GM19324 (cell line): ENCODE measurements around the gene TMPRSS11A.

Experiments
- ATAC-seq: cut with Tn5 transposase; IDR thresholded peaks from one replicate; pipeline ENCODE4 v1.9.1; 2021; ENCODE audit warnings: mild to moderate bottlenecking, moderate library complexity; ENCODE audit not compliant: unreplicated experiment, low FRiP score

Gene TMPRSS11A

DNA sequence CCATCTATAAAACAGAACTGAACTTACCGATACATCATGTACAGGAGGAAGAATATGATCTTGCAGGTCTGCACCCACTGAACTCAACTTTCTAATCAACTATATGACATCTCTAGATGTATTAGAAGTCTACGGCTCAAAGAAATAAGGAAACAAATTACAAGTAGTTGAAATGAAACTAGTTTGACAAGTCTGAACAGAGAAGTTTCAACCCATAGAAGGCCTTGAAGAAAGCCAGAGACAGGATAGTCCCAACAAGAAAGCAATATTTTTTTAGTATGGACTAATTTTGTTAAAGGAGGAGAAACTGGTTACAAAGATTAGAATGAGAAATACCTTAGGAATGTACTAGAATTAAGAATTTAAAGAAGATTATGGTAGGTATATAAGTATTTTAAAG lies at the start of gene TMPRSS11A:
Gene TMPRSS11A (minus strand): TSS at position 138 of the 400 bp plus-strand sequence. CDS start 100 bp downstream, at position 38.
- no peak for ATAC-seq

DNA sequence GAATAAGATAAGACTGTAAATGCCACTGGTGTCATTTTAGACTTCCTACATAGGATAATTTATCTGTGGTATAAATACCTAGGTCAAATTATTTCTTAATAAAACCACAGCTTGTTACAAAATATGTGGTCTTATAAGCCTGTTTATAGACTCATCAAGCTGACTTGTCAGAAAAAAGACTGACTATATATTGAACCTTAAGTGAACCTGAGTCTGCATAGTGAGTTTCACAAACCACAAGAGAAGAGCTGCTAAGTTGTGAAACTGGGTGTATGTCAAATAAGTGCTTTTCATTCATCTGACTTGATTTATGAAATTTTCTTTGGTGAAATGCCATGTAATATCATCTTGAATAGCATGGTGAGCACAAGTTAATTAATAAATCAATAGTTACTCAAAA lies 48.4 kb upstream of the TMPRSS11A start:
- no peak for ATAC-seq

GRCh38 chr4:68002906-68003305 lies 39.6 kb upstream of the TMPRSS11A start:
- ATAC-seq = no peak

DNA sequence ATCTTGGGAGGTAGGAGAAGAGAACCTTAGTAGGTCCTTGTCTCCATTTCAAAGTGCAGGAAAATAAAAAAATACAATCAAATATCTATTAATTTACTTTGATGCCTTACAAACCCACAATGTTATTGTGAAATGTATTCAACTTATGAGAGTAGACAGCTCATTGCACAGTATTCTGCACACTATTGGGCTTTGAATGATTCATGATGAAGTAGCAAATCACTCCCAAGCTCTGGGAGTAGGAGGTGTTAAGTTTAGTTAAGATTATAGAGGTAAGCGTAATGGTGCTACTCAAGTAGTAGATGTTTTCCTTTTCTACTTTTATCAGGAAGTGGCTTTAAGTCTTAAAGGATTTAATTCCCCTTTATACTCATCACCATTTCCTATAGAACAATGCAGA lies 32.8 kb upstream of the TMPRSS11A start:
- ATAC-seq = no peak

DNA sequence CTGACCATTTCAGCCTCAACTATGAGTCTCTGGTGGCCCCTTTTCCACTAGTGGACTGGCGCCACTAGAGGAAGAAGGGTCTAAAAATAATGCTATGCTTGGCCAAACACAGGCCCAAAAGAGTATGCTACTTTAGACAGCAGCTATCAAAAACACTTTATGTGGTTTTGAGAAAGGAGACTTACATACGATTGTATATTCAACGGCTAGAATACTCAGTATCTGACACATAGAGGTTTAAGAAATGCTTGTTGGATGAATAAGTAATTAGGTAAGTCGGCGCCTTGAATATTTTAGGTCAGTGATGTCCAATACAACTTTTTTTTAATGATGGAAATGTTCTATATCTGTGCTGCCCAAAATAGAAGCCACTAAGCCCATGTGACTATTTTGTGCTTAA lies 25.7 kb upstream of the TMPRSS11A start:
- no peak for ATAC-seq

DNA sequence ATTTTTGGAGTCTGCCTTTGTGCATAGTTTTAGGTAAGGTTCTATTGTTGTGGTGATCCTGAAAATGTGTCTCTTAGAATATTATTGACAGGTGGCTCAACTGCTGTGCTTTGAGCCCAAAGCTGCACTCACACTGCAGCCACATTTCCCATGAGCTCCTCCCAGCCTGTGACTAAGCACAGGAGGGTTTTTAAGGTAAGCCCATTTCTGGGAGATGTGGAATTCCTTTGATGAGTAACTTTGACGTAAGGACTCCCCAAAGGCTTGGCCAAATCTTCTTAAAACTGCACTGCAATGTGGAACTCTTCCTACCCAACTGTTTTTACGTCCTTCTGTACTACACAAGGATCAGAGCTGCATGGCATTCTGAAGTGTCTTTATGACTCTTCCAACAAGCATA lies 20.0 kb upstream of the TMPRSS11A start:
- ATAC-seq = no peak

DNA sequence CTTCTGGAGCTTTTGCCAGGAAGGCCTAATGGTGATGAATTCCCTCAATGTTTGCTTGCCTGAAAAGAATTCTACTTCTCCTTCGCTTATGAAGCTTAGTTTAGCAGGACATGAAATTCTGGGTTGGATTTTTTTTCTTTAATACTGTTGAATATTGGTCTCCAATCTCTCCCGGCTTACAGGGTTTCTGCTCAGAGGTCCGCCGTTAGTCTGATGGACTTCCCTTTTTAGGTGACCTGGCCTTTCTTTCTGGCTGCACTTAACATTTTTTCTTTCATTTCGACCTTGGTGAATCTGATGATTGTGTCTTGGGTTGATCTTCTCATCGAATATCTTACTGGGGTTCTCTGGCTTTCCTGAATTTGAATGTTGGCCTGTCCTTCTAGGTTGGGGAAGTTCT lies 17.2 kb upstream of the TMPRSS11A start:
- no peak for ATAC-seq

DNA sequence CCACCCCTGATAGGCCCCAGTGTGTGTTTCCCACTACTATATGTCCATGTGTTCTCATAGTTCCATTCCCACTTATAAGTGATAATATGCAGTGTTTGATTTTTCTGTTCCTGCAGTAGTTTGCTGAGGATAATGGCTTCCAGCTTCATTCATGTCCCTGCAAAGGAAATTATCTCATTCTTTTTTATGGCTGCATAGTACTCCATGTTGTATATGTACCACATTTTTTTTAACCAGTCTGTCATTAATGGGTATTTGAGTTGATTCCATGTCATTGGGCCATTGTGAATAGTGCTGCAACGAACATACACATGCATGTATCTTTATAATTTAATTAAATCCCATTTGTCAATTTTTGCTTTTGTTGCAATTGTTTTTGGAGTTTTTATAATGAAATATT lies 10.3 kb upstream of the TMPRSS11A start:
- no peak for ATAC-seq

GRCh38 chr4:67954890-67955289 lies 8.4 kb downstream of the TMPRSS11A start:
- no peak for ATAC-seq

- ATAC-seq = no peak
Observed at GRCh38 chr4:67941074-67941473, 22.2 kb downstream of the TMPRSS11A start.

- ATAC-seq = no peak
Observed at GRCh38 chr4:67940506-67940905, 22.8 kb downstream of the TMPRSS11A start.

GRCh38 chr4:67939195-67939594 lies 24.1 kb downstream of the TMPRSS11A start:
- no peak for ATAC-seq

- no peak for ATAC-seq
Observed at GRCh38 chr4:67935888-67936287, 27.4 kb downstream of the TMPRSS11A start.

GRCh38 chr4:67934628-67935027 lies 28.7 kb downstream of the TMPRSS11A start:
- ATAC-seq = no peak

DNA sequence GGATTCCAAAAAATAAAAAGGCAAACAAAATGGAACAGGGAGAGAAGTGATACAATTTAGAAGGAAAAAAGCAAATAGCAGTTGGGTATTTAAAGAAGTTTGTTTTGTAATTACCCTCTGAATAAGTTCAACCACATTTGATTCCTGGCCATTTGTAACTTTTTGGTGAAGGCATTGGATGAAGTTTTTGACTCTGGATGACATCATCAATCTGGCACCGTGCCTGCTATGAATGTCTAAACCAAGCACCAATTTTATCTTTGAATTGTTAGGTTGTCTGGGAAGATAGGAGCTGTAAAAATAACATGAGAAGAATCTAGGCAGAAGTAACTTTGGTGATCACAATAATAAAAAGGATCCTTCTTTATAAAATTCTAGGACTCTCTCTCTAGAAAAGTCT lies 29.5 kb downstream of the TMPRSS11A start:
- no peak for ATAC-seq

DNA sequence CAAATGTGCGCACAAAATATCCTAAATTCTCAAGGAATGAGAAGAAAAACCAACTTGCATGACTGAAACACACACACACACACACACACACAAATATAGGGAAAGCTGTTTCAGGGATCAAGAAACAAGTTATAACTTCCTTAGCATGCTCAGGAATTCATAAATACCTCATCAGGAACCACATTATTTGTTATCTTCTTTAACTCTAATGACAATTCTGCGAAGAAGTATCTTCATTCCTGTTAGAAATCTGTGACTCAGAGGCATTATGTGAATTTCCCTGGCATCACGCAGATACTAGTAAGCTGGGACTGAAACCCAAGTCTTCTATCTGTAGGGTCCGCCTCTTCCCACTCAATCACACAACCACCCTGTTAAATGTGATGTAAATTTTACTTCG lies 30.3 kb downstream of the TMPRSS11A start:
- ATAC-seq = no peak

GRCh38 chr4:67931256-67931655 lies 32.0 kb downstream of the TMPRSS11A start:
- no peak for ATAC-seq

DNA sequence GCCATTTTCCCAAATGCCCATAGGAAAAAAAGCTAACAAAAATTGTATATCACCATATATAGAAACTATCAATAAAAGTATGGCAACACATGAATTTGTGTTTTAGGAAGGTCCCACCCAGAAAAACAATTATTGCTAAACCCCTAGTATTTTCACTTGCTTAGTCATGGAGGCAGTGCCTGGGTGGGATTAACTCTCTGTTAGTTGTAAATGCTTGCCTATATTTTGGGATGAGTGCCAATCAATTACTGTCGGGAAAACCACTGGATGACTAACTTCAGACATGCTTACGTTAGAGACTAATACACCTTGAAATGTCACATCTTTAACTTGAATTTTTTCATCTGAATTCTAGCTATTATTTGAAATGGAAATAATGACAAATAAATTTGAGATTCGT lies 33.9 kb downstream of the TMPRSS11A start:
- ATAC-seq = no peak

DNA sequence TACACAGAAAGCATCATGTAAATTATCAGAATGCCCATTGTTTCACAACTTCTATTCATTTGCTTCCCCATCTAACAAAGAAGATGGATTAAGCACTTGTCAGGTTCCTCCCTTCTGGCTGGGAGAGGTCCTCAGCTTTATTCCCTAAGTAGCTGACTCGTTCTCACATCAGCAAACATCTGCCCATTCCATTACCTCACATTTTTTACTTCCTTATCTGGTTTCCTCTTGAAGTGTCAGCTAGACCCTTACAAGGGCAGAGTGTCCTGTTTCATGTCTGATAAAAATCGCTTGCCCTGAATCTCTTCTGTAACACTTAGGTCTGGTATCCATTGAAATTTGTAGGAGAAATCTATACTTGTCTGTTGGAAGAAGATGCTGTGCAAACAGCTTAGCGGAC lies 34.7 kb downstream of the TMPRSS11A start:
- no peak for ATAC-seq

DNA sequence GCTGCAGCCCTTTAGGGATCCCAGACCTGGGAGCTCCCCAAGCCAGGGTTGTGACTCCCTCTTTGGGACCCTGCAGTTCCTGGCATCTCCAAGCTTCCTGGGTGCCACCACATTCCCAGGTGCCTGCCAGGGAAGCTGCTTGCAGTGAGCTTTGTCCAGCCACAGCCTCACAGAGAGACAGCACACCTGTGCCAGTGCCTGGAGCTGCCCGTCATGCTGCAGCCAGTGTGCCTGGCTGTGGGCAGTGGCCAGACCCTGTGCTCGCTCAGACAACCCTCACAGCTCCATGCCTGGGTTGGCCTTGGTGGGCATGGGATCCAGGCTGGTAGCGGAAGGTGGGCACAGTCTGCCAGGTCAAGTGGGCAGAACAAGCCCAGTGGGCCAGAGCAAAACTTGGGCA lies 36.0 kb downstream of the TMPRSS11A start:
- ATAC-seq = no peak

- no peak for ATAC-seq
Observed at GRCh38 chr4:67926485-67926884, 36.8 kb downstream of the TMPRSS11A start.

- ATAC-seq = no peak
Observed at GRCh38 chr4:67922697-67923096, 40.6 kb downstream of the TMPRSS11A start.

- no peak for ATAC-seq
Observed at GRCh38 chr4:67918428-67918827, 44.9 kb downstream of the TMPRSS11A start.
